ENCODE data around the gene MSN.
"Not testable (repeated sequence)": the region's sequence is repeated elsewhere in the genome, so short reads cannot be mapped to it uniquely, and the experiment has no call there.

The MSN gene

GRCh38 chrX:65667503-65668376 is at the start of gene MSN:
MSN (plus strand) TSS chrX:65667654; CDS start chrX:65667842, 188 bp downstream.
- no peak for DNase-seq (ENCODE audit: low read depth)
- TF ChIP-seq CTCF (IDR thresholded peaks at IDR 0.05; ENCODE audit: control insufficient read depth, insufficient read depth, low read depth, low read length, missing control alignments) = peak; percentile 34
- H3K4me3 ChIP-seq (ENCODE audit: control insufficient read depth, low read depth, low read length) = peak within 1 kb of the TSS; percentile 93

- not testable (repeated sequence) for DNase-seq (ENCODE audit: low read depth); H3K4me3 ChIP-seq (ENCODE audit: control insufficient read depth, low read depth, low read length)
Observed at GRCh38 chrX:65620096-65620705, 47.3 kb upstream of the MSN start.

GRCh38 chrX:65630771-65631170 is 36.7 kb upstream of the MSN start:
- H3K4me3 ChIP-seq (ENCODE audit: control insufficient read depth, low read depth, low read length) = no peak overlapping the region
- TF ChIP-seq CTCF (IDR thresholded peaks at IDR 0.05; ENCODE audit: control insufficient read depth, insufficient read depth, low read depth, low read length, missing control alignments) = no peak

GRCh38 chrX:65633826-65634225 is 33.6 kb upstream of the MSN start:
- no peak for DNase-seq (ENCODE audit: low read depth)
- no peak for TF ChIP-seq CTCF (IDR thresholded peaks at IDR 0.05; ENCODE audit: control insufficient read depth, insufficient read depth, low read depth, low read length, missing control alignments)
- no peak overlapping the region for H3K4me3 ChIP-seq (ENCODE audit: control insufficient read depth, low read depth, low read length)

More at GRCh38 chrX:65630771-65631170, 36.7 kb upstream of the MSN start:
- no peak for DNase-seq (ENCODE audit: low read depth)

GRCh38 chrX:65634732-65635131 is 32.7 kb upstream of the MSN start:
- DNase-seq (ENCODE audit: low read depth) = no peak
- no peak overlapping the region for H3K4me3 ChIP-seq (ENCODE audit: control insufficient read depth, low read depth, low read length)
- TF ChIP-seq CTCF (IDR thresholded peaks at IDR 0.05; ENCODE audit: control insufficient read depth, insufficient read depth, low read depth, low read length, missing control alignments) = no peak

GRCh38 chrX:65635378-65635777 is 32.1 kb upstream of the MSN start:
- DNase-seq (ENCODE audit: low read depth) = no peak
- no peak for TF ChIP-seq CTCF (IDR thresholded peaks at IDR 0.05; ENCODE audit: control insufficient read depth, insufficient read depth, low read depth, low read length, missing control alignments)

GRCh38 chrX:65635822-65636221 is 31.6 kb upstream of the MSN start:
- no peak overlapping the region for H3K4me3 ChIP-seq (ENCODE audit: control insufficient read depth, low read depth, low read length)
- DNase-seq (ENCODE audit: low read depth) = no peak
- no peak for TF ChIP-seq CTCF (IDR thresholded peaks at IDR 0.05; ENCODE audit: control insufficient read depth, insufficient read depth, low read depth, low read length, missing control alignments)

More at GRCh38 chrX:65635378-65635777, 32.1 kb upstream of the MSN start:
- no peak overlapping the region for H3K4me3 ChIP-seq (ENCODE audit: control insufficient read depth, low read depth, low read length)

- H3K4me3 ChIP-seq (ENCODE audit: control insufficient read depth, low read depth, low read length); DNase-seq (ENCODE audit: low read depth): not testable (repeated sequence)
Observed at GRCh38 chrX:65636261-65636660, 31.2 kb upstream of the MSN start.
